HG03565 (cell line): ENCODE measurements around the gene SMIM38.
"Not testable (repeated sequence)": the region's sequence is repeated elsewhere in the genome, so short reads cannot be mapped to it uniquely, and the experiment has no call there.

ENCODE experiments used
- ATAC-seq: cut with Tn5 transposase; IDR thresholded peaks from one replicate; pipeline ENCODE4 v1.9.1; 2021; ENCODE audit warnings: mild to moderate bottlenecking, moderate library complexity; ENCODE audit not compliant: unreplicated experiment

Gene SMIM38

DNA sequence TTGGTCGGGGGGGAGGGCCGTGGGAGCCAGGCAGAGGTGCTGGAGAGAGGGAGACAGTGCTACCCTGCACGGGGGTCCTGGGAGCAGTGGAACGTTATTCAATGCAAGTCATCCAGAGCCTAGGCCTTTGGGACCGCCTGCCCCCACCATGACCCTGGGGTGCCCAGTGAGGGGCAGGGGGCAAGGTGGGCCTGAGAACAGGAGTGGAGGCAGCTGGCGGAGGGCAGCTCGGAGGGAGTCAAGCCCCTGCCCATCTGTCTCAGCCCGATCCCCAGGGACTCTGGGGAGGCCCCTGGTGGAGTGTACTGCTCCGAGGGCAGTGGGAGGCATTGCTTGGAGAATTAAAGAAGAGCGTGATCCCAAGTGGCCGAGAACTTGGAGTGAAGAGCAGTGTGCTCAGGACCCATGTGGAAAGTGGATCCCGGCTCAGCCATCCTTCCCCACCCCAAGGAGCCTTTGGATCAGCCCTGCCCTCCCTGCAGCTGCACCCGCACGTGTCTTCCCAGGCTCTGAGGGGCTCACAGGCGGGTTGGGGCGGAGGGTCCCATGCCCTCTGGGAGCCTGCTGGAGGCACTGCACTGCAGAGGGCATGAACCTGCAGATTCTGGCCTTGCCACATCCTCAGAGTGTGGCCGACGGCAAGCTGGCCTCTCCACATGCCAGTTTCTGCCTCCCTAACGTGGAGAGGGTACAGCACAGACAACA lies 34.0 kb upstream of the SMIM38 start:
- no peak for ATAC-seq

DNA sequence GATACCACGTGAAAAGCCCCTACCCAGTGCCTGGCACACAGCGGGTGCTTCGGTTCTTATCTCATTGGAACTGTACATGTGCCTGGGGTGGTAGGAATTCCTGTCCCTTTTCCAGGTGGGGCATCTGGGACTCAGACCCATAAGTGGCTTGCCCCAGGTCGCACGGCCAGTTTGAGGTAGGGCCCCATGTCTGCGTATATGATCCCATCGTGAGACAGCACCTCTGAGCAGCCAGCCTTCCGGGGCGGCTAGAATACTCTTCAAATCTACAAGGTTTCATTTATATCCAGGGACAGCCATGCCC lies 33.5 kb upstream of the SMIM38 start:
- no peak for ATAC-seq

DNA sequence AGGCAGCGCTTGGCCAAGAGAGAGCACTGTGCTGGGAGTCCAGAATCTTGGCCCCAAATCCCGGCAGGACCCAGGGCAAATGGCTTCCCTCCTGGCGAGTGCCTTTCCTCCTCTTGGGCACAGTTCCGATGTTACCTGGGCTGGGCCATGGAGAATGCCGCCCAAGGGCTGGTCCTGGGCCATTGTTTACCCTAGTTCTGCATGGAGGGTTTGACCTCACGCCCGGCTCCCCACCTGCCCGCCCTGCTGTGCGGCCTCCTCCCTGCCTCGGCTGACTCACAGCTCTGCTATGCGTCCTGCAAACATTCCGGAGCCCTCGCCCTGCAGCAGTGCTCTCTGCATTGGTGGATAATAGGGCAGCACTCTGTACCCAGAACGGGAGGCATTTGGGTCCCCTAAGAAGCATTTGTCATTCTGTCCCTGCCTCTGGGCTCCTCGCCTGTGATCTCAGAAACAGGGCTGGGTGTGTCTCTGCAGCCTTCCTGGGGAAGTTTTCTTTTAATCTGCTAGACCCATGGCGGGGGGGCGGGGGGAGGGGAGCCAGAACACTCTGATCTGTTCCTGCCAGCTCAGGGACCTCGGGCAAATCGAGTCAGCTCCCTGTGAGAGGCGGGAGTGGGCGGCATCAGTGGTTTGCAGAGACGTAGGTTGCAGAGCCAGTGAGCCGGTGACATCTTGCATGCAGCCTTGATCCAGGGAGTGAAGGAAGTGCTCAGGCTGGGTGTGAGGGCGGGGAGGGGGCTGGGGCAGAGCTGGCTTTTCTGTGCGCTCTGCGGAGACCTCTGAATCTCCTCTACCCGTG lies 32.9 kb upstream of the SMIM38 start:
- ATAC-seq: no peak

DNA sequence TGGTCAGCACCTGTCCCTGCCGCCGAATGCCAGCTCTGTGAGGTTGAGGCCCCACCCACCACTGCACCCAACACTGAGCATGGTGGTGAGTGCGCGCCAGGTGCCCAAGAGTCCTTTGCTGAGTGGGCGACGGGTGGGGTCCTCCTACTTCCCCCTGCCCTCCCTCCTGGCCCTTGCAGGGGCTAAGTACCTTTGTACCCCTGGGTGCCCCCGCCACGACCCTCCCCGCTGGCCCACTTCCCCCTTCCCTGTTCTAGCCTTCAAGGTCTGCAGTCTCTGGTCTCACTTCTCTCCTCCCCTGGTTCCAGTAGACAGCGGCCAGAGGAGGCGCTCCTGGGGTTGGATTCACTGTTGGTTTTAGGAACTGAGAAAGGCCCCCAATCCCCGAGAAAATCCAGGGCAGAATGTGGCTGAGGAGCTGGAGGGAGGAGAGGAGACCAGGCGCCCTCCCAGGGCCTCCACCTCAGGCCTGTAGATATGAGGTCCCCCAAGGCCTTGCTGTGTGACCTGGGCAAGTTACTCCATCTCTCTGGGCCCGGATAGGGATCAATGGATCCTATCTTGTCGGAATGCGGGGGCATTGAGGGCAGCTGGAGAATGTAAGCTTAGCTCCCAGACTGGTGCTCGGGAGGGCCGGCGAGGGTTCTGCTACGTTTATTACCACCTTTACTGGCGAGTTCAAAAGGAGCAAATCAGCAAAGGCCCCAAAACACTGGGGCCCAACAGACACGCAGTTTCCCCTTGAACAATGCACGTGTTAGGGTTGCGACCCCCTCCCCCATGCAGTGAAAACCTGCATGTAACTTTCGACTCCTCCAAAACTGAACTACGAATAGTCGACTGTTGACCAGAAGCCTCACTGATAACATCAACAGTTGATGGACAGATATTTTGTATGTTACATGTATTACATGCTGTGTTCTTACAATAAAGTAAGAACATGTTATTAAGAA lies 31.9 kb upstream of the SMIM38 start:
- ATAC-seq: no peak

DNA sequence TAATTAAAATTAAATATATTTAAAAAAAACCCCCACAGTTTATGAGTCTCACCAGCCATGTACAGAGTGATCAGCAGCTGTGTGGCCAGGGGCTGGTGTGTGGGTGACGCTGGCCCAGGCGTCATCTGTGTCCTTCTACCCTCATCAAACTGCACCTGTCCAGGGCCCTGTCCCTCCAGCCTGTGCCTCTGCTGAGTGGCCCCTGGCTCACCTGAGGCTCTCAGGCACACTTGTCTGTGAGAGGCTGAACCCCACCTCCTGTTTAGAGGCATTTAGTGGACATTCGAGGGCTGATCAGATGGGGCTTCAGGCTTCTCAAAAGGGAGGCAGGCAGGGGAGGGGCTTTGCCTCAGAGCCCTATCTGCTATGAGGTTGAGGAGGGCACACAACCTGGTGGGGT lies 29.9 kb upstream of the SMIM38 start:
- ATAC-seq: no peak

DNA sequence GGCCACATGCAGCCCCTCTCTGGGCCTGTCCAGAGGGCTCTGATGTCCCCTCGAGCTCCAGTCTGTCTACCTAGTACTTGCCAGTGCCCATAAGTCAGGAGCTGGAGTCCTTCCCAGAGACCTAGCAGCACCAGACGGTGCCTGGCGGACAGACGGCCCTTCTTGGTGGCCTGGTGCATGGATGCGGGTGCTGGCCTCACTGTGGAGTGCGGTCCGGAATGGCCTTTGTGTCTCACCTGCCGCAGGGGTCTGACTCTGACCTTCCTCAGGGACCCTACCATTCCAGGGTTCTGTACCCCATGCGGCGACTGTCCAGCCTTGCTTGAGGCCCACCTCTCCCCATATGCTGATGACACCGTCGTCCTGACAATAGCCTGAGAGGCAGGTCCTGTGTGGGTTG lies 29.4 kb upstream of the SMIM38 start:
- ATAC-seq: no peak

DNA sequence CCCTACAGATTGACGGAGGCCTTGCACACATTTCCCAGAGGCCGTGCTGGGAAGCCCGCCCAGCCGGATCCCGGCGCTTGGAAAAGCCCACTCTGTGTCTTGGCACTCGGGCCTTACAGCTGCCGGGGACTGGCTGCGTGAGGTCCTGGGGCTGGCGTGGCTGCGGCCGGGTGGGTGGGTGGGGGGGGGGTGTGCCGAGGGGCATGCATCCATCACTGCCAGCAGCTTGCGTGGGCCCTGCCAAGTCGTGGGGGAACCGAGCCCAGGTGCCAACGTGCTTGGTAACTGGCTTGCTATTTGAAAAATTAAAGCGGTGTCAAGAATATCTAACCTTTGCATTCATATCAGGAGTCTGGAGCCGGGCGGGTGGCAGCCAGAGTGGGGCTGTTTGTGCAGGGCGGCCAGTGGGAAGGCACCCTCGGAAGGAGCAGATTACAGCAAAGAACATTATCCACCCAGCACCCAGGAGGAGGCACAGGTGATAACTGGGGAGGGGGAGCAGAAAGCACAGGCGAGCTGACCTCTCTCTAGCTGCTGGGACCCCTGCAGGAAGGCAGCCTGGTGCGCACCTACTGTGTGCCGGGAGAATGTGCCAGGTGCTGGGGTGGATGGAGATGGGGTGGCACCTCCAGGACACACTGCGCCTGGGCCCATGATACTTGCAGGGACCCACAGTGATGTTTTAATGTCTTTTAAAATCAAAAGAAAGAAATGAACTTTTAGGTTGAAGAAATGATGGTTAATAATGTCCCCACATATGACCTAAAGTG lies 28.5 kb upstream of the SMIM38 start:
- ATAC-seq: no peak

DNA sequence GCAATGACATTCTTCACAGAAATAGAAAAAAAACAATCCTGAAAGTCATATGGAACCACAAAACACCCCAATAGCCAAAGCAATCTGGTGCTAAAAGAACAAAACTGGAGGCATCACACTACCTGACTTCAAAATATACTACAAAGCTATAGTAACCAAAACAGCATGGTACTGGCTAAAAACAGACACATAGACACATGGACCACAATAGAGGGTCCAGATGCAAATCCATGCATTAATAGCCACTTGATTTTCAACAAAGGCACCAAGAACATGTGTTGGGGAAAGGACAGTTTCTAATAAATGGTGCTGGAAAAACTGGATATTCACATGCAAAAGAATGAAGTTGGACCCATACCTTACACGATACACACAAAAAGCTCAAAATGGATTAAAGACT lies 27.9 kb upstream of the SMIM38 start:
- ATAC-seq: no peak

DNA sequence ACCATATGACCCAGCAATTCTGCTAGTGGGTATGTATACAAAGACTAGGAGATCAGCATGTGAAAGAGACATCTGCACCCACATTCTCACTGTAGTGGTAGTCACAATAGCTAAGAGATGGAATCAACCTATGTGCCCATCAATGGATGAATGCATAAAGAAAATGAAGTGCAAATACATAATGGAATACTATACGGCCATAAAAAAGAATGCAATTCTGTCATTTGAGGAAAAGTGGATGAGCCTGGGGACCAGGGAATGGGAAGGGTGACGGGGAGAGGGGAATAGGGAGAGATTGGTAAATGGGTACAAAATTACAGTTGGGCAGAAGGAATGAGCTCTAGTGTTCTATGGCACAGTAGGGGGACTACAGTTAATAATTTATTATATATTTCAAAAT lies 26.7 kb upstream of the SMIM38 start:
- ATAC-seq: no peak

DNA sequence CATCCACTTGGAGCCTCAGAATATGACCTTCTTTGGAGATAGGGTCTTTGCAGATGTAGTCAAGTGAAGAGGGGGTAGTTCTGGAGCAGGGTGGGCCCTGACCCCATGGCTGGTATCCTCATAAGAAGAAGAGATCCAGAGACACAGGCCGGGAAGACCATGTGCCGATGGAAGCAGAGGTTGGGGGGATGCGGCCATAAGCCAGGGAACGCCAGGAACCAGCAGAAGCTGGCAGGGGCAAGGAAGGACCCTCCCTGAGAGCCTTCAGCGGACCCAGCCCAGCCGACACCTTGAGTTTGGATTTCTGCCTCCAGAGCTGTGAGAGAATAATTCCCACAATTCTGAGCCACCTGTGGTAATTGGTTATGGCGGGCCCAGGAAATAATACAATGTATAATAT lies 26.1 kb upstream of the SMIM38 start:
- no peak for ATAC-seq

DNA sequence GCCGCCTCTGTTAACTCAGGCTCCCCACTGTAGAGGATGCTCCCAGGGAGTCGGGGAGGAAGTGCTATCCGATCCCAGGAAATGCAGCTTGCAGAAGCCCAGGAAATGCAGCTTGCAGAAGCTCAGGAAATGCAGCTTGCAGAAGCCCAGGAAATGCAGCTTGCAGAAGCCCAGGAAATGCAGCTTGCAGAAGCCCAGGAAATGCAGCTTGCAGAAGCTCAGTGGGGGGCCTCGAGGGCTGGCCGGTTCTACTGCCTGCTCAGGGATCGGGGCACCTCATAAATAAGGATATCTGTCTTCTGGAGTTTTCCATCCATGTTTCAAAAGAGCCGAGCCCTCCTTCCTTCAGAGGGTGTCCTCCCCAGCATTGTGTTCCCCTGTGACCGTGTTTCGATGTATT lies 25.1 kb upstream of the SMIM38 start:
- no peak for ATAC-seq

DNA sequence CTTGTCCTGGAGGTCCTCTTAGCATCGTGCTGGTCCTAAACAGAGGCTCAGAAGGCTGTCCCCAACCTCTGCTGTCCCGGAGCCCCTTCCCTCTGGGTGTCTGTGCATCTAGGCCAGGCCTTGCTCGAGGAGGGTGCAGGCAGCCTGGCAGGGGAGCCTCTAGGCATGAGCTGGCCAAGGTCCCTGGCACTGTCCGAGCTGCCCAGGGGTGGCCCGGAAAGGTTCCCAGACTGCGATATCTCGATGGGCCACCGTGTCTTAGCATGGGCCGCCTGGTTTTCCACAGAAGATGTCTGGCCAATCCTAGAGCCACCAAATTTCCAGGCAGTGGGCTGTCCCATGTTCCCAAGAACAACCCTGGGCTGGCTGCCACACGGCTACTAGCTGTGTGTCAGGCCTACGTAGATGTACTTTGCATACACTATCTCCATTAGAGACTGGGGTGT lies 24.6 kb upstream of the SMIM38 start:
- no peak for ATAC-seq

DNA sequence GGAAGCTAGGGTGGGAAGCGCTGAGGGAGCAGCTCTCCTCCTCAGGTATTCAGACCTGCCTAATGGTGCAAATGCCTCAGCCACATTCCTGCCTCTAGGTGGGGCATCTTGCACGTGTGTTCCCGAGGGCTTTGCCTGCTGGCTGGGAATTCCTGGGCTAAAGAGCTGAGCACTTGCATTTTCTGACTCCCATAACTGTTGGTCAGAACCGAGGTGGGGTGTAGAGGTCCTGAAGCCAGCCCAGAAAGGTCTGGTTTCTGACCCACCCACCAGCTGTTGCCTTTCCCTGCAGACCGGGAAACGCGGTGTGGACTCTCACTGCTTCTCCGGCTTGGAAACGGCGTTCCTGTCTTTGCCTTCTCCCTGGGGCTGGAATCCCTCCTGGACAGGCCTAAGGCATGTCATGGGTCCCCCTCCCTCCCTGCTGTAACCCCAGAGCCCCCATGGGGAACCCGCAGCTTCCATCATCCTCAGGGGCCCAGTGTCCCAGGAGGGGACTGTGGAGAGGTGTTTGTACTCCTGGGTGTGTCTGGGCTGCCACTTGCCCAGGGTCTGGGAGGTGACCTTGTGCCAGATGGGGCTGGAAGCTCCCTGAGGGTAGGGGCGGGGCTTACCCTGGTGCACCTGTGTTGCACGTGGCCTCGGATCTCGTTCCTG lies 24.0 kb upstream of the SMIM38 start:
- no peak for ATAC-seq

DNA sequence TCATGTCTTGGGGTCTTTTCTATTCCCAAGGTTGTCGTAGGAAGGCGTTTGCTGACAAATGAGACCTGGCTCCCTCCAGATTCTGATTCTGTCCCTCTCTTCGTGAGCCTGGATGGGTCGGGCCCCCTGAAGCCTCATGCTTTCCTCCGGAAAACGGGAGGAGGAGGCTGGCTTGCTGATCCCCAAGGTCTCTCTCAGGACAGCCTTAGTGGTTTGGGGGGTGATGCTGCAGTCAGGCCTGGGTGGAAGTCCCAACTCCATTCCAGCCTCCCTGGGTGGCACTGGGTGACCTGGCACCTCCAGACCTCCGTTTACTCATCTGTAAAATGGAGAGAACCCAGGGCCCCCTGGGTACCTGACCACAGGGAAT lies 23.4 kb upstream of the SMIM38 start:
- ATAC-seq: no peak

DNA sequence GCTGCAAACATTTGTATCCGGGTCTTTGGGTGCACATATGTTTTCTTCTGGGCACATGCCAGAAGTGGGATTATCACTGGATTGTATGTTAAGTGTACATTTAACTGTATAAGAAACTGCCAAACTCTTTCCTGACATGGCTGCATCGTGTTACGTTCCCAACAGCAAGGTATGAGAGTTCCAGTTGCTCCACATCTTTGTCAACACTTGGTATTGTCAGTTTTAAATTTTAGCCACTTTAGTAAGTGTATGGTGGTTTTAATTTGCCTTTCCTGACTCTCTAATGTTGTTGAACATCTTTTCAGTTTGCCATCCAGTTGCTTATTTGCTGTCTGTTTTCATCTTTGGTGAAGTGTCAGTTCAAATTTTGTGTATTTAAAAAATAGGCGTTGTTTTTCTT lies 22.5 kb upstream of the SMIM38 start:
- ATAC-seq: no peak

DNA sequence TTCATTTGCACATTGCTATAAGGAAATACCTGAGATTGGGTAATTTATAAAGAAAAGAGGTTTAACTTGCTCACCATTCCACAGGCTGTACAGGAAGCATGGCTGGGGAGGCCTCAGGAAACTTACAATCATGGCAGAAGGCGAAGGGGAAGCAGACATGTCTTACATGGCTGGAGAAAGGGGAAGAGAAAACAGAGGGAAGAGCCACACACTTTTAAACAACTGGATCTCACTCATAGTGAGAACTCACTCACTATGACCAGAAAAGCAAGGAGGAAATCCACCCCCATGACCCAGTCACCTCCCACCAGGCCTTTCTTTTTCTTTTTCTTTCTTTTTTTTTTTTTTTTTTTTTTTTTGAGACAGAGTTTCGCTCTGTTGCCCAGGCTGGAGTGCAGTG lies 21.6 kb upstream of the SMIM38 start:
- ATAC-seq: not testable (repeated sequence)

DNA sequence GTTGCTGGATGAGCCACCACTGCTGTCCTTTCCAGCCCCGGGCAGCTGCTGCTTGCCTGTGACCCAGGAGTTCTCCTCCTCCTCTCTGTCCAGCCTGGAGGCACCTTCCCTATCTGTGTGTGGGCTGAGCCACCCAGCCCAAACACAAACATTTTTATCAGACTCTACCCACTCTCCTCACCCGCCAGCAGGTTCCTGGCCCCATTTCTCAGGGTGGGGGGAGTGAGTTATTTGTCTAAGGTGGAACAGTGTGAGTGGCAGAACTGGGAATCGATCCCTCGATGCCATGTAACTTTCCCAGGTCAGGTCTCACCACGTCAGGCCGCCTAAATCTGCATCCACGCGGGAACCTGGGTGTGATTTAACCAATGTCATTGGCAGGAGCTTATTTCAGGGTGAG lies 20.8 kb upstream of the SMIM38 start:
- ATAC-seq: no peak

DNA sequence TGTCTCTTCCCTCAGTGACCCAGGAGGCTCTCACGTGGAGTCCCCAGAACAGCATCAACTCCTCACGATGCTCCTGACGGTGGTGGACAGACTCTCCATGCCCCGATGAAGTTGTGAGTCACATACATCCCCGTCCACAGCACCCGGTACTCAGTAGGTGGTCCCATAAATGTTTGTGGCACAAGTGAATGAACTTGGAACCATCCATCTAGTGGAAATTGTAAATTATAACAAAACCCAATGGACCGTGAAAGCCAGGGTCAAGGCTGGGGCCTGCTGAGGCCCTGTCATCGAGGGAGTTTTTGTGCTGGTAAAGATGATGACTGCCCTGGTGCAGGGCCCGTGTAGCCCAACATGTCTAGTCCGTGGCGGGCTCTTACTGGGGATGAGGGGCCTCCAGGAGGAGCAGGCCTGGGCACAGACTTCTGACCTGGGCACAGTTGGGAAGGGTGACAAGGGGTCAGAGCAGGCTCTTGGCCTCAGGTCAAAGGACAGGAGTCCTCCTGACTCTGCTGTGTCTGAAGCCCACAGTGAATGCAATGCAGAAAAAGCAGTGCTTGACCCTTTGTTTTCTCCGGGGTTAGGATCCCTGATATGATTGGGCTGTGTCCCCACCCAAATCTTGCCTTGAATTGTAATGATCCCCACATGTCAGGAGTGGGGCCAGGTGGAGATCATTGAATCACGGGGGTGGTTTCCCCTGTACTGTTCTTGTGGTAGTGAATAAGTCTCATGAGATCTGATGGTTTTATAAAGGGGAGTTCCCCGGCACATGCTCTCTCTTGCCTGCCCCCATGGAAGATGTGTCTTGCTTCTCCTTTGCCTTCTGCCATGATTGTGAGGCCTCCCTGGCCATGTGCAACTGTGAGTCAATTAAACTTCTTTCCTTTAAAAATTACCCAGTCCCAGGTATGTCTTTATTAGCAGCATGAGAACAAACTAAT lies 20.0 kb upstream of the SMIM38 start:
- no peak for ATAC-seq

DNA sequence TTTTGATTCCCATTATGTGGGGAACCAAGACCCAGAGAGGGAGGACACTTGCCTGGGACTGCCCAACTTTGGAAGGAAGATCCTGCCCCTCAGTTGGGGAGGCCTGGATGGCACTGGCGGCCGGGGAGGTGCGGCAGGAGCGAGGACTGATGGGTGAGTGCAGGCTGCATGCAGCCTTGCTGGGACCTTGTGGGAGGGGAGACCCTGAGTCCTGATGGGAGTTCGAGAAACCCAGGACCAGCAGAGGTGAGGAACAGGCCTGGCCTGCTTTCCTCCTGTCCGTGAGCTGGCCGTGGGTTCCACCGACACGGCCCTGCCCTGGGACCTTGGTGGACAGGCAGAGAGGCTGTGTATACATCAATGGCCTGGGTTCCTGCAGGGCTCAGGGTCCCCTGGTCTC lies 19.3 kb upstream of the SMIM38 start:
- no peak for ATAC-seq
